IPS-11a (cell line): ENCODE measurements around the gene PRR15L.

ENCODE experiments used
- H3K4me3 ChIP-seq: one replicate; pipeline ENCODE4 v1.5.1; 2013; ENCODE audit warnings: low read depth, low read length, control low read depth

Gene PRR15L

DNA sequence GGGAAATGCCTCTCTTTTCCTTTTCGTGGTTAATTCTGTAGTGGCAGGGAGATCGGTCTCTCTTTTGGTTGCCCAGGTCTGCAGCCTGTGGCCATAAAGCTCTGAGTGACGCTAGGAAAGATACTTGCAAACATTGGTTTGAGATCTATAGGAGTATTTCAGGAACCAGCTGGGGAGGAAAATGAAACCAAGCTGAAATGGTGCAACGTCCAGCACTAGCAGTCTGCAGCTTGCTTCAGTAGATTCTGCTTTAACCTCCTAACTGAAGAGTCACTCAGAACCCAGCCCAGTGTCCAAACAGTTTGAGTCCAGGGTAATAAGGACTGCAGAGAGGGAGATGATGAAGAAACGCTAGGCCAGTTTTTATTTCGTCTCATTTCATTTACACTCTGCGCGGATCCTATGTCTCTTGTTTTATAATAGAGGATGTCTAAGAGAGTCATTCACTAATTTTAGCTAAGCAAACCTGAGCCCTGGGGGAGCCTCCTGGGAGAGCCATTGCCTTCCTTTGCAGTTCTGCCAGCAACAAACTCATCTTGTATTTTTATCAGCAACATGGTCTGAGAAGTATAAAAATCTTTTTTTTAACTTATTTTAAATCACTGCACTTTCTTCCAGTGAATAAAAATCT lies 49.6 kb downstream of the PRR15L start:
- H3K4me3 ChIP-seq, result no peak overlapping the region

DNA sequence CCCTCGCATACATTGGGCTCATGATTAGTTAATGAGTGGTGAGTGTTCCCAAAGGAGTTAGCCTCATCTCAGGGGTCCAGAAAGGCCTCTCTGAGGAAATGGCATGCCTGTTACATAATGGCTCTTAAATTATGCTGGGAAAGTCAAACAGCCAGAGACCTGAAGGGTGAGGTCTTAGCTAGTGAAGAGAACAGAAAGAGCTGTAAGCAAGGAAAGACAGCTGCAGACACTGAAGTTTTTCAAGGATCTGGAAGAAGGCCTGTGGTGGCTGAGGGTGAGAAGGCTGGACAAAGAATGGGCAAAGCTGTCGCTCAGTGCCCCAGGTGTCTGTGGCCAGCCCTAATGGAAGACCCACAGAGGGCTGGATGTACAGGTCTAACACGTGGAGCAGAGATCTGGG lies 51.2 kb downstream of the PRR15L start:
- H3K4me3 ChIP-seq, result no peak overlapping the region

DNA sequence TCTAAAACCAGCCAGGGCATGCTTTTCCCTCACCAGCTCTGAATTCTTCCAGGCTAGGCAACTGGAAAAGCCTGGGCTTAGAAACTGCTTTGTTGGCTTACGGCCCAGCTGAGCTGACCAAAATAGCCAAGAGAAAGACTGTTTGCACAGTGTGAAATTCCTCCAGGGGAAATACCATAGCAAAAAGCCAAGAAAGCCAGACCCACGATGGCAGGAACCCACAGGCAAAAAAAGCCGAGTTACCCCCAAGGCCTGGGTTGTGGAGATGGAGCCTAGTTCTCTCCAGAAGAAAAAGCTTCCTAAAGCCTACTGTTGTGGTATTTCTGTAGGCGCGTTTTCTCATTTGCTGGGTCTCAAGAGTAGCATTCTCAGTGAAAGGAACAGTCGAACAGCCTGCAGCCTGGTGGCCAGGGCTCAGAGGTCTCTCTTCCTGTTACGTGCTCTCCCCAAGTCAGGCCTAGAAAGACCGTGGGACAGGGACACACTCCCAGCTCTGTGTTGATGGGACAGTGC lies 52.4 kb downstream of the PRR15L start:
- H3K4me3 ChIP-seq, result no peak overlapping the region

DNA sequence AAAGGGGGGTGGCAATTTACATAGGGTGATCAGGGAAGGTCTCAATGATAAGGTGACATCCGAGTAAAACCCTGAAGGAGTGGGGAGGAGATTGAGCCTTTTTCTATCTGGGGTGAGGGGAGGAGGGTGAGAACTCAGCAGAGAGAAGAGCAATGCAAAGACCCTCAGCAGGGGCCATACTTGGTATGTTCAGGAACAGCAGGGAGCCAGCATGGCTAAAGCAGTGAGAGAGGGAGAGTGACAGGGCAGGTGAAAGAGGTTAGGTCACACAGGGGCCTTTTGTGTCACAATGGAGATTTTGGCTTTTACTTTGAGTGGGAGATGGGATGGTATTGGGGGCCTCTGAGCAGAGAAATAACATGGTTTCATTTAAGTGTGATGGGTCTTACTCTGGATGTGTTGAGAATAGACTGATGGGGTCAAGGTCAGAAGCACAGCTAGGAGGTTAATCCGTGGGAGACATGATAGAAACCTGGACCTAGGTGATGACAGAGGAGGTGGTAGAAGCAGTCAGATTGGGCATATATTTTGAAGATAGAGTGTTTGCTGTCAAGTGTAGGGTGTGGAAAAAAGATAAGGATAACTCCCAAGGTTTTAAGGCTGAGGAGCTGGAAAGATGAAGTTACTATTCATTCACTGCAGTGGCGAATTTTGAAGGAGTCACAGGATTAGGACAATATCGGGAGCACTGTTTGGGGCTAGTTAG lies 55.5 kb downstream of the PRR15L start:
- H3K4me3 ChIP-seq, result no peak overlapping the region
